GM15510 (cell line): ENCODE measurements around the gene ADGRL4.

Experiments used
- POLR2A ChIP-seq: IDR thresholded peaks from 3 replicates; pipeline ENCODE4 v1.6.1; 2011; ENCODE audit warnings: borderline replicate concordance; ENCODE audit not compliant: insufficient read length; ENCODE audit errors: extremely low read depth

The ADGRL4 gene

DNA sequence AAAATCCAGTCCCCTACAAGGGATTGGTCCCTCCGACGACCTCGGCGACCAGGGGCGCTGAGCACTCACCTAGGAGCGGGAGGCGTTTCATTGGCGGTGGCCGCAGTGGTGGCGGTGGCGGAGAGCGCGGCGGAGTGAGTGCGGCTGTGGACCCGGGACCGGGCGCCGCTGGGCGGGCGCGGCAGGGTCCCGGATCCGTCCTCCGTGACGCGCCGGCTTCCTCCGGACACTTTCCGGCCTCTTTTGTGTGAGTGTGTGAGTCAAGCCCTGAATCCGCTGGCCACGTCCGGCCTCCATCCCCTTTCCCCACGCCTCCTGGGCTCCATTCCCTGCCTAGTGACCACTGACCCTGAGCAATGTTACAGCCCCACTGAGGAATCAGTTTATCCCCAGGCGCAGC lies at the start of gene ADGRL4:
Gene ADGRL4, minus strand, starts transcription at position 167 of the 400 bp plus-strand sequence. Its CDS starts 76 bp downstream, at position 91.
- no peak for TF ChIP-seq POLR2A

DNA sequence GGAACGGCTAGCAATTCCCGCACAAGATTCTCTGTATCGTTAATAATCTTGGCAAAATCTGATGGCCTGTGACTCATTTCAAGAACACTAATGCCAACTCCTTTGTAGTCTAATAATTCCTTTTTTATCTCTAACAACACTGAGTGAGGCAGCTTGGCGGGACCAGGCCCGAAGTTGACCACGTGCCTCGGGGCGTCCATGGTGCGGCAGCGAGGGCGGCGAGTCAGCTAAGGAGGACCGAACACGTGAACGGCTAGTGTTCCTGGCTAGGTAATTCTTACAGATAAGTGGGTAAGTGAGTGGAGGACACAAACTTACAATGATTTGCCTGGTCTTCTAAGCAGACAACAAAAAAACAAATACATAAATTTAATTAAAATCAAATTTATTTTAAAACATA lies 49.3 kb upstream of the ADGRL4 start:
- TF ChIP-seq POLR2A, result no peak

DNA sequence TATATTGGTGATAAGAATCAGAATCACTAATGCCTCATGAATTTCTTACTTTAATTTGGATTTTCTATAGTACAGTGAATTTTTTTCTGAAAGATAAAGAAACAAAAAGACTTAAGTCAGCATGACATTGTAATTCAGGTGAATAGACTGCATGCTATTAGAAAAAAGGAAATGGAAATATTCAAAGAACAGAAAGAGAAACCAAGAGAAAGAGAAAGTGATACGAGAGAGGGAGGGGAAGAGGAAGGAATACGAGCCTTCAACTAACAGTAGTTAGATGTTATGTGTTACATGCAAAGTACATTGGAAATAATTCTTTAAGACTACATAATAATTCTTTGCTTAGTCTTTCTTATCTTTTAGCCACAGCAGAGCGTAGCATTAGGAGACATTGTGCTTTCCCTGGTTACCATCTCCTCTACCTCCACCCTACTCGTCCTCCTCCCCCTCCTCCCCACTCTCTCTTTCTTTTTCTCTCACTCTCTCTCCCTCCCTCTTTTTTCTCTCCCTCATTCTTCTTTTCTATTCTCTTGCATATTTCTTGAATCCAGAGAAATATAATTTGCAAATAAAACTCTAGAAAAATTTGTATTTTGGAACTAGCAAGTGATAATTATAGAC lies 46.4 kb upstream of the ADGRL4 start:
- no peak for TF ChIP-seq POLR2A

DNA sequence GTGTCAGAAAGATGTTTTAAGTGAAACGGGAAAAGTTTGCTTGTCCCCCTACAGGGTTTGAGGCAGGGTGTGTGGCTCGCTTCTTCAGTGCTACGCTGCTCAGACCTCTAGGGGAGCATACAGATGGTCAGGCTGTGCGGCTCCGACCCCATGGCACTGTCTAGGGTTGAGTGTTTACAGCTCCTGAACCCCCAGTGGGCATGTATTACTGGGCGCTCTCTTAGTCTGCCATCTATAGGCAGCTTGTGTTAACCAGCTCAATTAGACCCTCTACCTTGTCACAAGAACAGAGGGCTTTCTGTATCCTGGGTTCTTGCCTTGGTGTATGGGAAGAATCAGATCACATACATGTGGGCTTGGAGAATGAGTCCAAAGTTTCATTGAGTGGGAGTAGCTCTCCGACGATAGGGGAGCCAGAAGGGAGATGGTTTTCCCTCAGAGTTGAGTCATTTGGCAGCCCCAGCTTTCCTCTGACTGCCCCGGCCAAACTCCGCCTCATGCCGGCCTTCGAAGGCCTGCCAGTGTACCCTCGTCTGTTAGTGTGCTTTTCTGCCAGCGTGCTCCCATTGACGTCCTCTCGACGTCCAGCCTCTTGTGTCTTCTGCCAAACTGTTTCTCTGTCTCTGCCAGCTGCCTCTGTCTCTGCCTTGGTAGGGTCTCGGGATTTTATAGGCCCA lies 38.6 kb upstream of the ADGRL4 start:
- no peak for TF ChIP-seq POLR2A

DNA sequence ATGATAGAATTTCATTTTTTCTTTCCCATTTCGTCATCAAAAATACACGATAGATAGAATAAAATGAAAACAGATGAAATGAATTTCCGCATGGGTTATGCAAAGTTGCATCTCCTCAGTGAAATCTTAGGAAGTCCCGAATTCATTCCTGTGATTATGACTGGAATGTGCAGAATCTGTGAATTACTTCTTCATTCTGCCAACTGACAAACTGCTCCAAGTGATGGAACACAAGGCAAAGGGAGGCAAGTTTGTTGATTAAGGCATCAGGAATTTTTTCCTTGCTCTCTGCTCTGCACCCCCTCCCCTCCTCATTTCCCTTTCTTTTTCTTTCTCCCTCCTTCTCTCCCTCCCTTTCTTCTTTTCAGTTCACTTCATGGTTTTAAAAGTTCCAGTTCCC lies 37.0 kb upstream of the ADGRL4 start:
- TF ChIP-seq POLR2A, result no peak

DNA sequence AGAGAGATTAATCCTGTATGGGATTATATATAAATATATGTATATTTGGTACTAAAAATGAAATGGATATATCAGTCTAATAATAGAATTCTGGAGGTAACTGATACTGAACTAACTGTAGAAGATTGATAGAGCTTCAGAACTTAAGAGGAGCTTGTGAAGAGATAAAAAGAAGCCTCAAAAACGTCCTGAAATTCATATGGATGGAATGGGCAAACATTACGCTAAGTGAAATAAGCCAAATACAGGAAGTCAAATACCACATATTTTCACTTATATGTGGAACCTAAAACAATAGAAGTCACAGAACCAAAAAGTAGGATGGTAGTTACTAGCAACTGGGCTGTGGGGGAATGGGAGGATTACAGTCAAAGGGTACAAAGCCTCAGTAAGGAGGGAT lies 36.0 kb upstream of the ADGRL4 start:
- TF ChIP-seq POLR2A, result no peak

DNA sequence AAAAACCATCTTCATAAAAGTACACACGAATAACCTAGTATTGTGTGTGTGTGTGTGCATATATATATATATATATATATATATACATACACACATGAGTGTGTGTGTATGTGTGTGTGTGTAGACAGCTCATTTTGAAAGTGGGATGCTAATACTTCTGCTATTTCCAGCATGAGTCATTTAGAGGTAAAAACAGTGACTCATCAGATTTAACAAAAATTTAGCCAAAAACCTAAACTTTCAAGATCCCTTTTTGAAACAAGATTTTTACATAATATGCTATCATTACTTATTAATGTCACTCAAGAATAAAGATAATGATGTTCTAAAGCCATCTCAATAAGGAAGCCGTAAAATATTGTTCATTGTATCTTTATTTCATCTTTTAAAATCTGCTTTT lies 35.6 kb upstream of the ADGRL4 start:
- TF ChIP-seq POLR2A, result no peak

DNA sequence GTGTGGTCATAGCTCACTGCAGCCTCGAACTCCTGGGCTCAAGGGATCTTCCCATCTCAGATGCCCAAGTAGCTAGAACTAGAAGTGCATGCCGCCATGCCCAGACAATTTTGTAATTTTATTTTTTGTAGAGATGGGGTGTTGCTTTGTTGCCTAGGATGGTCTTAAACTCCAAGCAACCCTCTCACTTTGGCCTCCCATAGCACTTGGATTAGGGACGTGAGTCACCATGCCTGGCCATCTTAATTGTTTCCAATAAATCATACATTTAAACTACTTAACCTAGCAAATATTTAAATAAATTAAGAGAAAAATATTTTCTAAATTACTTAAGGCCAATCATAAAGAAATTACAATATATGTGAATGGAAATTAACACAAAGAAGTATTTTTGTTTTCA lies 35.1 kb upstream of the ADGRL4 start:
- no peak for TF ChIP-seq POLR2A

DNA sequence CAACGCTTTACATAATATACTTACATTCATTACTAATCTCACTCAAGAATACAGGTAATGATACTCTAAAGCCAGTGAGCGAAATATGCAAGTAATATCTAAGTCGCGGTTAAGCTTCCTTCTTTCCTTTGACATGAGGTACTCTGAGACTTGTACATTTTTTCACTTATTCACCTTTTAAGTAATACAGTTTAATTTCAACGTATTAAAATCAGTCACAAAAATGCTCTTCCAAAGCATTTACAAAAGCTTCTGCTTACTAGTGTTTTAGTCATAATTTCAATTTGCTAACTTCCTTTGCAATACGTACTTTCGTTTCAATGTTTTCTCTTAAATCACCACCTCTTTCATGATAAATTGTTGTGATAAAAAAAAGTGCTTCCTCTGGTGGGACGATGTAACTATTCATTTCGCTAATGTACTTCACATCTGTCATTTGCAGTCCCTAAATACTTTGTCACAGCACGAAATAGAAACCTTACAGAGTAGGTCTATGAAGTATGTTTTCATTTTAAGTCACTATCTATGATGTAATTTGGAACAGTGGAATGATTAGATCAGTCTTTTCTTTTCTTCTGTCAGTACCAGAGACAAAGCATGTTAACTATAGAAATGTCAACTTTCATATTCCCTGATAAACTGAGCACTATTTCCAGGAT lies 34.0 kb upstream of the ADGRL4 start:
- TF ChIP-seq POLR2A, result no peak

DNA sequence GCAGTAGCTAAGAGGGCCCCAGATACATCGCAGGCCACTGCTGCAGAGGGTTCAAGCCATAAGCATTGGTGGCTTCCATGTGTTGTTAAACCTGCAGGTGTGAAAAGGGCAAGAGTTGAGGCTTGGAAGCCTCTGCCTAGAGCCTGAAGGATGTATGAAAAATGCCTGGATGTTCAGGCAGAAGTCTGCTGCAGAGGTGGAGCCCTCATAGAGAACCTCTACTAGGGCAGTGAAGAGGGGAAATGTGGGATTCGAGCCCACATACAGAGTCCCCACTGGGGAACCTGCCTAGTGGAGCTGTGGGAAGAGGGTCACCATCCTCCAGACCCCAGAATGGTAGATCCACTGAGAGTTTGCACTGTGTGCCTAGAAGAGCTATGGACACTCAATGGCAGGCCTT lies 30.6 kb upstream of the ADGRL4 start:
- TF ChIP-seq POLR2A, result no peak

DNA sequence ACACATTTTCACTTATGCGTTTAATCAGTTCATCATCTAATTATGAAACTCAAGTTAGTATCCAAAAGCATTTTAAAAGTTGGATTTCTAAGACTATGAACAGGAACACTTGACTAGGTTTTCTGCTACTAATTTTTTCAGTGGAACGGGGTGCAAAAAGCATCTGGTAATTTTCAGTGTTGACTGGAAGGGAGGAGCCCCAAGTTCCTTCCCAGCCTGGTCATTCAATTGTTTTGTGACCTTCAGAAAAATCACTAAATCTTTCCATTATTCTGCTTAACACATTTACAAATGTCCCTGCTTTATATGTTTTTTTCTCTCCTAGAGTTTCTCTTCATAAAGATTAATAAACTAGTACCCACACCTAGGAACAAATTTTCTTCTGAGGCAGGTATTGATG lies 6.0 kb upstream of the ADGRL4 start:
- no peak for TF ChIP-seq POLR2A

DNA sequence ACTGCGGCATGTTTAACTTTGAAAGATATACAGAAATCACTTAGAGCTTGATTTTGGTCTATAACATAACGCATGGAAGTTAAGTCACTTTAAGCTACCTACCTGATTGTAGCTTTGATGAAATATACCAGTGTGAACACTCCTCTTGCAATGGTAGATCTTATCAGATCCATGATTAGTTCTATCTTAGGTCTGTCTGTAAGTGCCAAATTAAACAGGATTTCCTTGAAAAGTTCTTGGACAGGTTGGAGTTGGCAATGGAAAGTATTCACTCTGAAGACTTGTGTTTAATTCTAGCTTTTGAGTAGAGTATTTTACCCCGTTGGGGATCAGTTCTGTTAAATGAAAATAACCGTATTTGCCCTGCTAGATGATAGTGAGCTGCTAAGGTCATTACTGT lies 4.1 kb upstream of the ADGRL4 start:
- no peak for TF ChIP-seq POLR2A

DNA sequence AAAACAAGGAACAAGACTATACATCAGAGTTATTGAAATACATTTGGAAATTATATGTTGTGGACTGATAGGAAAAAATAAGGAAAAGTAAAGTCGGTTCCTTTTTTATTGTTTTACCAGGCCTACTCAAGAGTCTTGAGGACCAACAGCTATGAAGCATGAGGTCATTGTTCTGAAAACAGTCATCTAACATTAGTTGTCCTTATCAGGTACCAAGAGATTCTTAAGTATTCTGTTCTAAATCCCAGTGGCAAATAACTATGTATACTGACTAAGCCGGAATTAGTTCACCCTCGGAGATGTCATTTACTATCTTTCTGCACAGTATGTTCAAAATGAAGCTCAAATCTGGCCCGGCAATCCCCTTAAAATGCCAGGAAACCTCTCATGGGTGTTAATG lies 585 bp downstream of the ADGRL4 start:
- TF ChIP-seq POLR2A, result no peak

DNA sequence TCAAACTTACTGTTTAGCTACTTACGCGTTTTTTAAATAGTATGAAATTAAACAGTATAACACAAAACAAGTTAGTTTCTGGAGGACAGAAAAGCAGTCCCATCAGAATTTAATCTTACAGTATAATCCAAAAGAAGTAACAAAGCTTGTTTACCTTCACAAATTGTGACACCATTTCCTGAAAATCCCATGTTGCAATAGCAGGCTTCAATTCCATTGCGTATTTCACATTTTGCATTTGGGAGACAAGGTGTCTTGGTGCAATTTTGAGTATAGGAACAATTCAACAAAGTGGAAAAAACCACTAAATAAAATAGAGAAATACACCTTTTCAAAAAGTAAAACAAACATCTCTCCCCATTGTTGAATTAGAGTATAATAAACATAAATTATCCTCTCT lies 1.6 kb downstream of the ADGRL4 start:
- no peak for TF ChIP-seq POLR2A

DNA sequence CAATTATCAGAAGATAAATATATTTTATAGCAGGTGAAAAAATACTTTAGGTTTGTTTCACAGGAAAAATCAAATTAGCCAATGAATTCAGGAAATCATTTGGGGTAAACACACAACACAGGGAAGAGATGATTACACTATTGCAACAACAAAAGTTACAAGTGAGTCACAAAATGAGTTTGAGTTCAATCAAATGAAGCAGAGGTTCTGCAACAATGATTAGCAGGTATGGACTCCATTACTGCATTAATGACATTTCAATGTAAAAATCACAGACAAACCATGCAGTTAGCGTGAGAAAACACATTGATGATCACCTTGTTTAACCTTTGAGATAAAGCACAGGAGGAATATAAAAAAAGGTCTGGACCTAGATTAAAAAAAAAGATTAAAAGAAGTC lies 9.7 kb downstream of the ADGRL4 start:
- no peak for TF ChIP-seq POLR2A

DNA sequence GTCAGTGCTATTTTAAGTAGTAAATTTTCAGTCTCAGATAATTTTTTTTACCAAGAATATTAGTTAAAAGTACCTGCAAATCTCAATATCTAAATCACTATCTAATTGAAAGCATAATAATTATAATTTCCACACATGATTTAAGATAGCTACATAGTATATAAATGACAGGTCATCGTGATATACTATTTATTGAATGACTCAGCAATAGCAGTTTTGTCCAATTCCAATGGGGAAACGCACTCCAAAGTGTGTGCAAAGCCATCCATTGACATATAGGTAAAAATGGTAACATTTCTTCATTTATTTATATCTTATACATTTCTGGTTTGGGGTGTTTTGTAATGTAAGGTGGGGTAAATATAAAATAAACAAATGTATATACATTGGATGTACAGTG lies 19.5 kb downstream of the ADGRL4 start:
- no peak for TF ChIP-seq POLR2A
